NCI-H526 treated with DMSO at 0.1 percent for 48 hours (cell line): ENCODE measurements around the gene ZNF563.

Experiments used
- DNase-seq: peaks from one replicate; lab custom pipeline; 2025; lab: John Stamatoyannopoulos, UW

ZNF563 gene

DNA sequence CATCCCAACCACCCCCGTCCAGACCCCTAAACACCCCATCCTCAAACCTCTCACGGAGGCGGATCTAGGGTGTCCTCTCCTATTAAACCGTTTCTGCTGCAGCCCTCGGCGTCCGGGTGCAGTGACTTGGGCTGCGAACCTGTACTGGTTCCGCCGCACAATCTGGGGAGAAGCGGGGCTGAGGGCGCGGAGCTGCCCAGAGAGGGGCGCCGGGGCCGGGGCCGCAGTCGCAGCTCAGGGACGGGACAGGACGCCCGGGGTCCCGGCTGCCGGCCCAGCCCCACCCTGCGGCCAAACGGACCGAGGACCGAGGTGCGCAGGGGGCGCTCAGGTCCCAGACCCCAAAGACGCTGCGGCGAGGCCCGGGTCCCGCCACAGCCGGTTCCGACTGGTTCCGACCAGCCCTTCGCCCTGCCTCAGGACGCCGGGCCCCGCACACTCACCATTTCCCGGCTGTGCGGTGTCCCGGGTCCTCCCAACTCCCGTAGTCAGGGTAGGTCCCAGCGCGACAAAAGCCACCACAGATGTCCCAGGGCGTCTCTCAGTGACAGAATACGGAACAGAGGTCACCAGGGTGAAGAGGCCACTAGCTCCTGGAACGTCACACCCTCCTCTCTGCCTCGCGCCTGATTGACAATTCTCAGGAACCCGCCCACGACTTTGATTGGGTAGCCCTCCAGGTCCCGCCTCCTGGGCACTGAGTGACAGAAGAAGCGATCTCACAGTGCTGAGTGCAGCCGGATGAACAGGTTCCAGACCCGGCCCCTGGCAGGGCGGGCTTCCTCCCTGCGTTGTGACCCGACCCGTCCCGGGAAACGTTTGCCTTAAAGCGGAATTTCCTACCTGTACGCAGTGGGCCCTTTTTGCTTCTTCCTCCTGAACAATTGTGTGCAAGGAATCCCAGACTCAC lies 38.9 kb downstream of the ZNF563 start, which contains the start of gene ZNF44:
Gene ZNF44, minus strand, starts transcription at position 635 of the 910 bp plus-strand sequence. Its CDS starts 189 bp downstream, at position 446.
- DNase-seq = peak; percentile 87

DNA sequence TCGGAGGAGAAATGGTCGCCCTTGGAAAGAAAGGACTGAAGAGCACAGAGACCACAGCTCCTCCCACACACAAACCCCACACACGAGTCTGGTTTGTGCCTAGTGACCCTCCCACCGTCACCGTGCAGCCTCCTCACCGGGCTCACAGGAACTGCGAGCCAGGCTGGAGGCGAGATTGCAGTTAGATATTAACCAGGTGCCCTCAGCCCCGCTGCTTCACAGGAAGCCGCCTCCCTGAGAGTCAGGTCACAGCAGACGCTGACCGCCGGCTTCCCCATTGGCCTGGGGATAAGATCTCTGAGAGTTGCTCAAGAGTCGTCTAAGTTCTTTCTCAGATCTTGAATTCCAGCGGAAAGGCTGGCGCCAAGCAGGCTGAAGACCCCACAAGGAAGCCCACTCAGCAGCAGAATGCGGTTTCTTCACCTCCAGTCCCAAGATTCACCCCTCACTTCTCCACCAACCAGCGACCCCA lies 39.6 kb downstream of the ZNF563 start:
- peak; percentile 24 for DNase-seq

DNA sequence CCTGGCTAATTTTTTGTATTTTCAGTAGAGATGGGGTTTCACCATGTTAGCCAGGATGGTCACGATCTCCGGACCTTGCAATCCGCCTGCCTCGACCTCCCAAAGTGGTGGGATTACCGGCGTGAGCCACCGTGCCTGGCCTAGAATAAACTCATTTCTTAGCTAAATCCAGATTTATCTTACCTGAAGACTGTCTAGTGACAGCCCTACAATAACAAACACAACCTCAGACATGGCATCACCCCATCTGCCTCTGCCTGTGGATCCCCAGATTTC lies 43.7 kb downstream of the ZNF563 start:
- DNase-seq = no peak

DNA sequence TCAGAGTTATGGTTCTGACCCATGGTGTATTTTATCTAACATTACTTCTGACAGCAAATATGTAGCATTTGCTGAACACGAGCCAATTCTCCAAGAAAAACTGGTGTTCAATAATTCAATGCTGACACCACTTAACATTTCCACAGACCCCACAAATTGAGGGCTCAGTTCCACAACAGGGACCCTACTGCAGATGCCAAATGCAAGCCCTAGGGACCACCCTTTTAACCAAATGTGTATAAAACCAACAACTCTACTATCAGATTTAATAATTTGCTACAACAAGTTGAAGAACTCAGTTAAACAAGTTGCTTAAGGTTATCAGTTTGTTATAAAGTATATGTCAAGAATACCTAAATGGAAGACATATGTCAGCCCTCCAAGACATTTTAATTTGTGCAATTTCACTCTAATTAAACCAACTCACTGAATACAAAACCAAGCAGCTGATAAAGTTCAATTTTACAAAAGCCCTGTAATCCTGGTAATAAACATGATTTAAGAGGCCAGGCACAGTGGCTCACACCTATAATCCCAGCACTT lies 45.4 kb downstream of the ZNF563 start:
- no peak for DNase-seq

DNA sequence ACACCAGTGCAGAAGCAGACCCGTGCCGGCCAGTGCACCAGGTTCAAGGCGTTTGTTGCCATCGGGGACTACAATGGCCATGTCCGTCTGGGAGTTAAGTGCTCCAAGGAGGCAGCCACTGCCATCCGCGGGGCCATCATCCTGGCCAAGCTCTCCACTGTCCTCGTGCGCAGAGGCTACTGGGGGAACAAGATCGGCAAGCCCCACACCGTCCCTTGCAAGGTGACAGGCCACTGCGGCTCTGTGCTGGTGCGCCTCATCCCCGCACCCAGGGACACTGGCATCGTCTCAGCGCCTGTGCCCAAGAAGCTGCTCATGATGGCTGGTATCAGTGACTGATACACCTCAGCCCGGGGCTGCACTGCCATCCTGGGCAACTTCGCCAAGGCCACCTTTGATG lies 48.8 kb downstream of the ZNF563 start:
- DNase-seq = no peak

GRCh38 chr19:12284226-12284625 lies 49.2 kb downstream of the ZNF563 start:
- no peak for DNase-seq

DNA sequence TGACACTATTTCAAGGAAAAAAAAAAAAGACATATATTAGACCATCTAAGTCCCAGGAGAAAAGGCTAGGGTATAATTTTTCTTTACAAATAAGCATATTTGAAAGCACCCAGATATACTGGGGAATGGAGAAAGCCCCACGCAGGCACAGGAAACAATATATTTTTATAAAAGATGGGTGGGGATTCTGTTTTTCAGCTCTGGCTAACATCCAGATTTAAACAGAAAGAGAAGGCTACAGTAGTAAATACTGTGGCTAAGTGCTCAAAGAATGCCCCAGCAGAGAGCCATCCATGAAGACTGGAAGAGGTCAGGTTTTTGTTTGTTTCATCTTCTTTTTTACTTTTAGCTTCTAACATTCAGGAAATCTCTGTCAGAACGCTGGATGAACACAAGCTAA lies 54.7 kb downstream of the ZNF563 start:
- DNase-seq = no peak

- DNase-seq = no peak
Measured at GRCh38 chr19:12272980-12273901, 60.2 kb downstream of the ZNF563 start.

- no peak for DNase-seq
Measured at GRCh38 chr19:12272386-12272785, 61.0 kb downstream of the ZNF563 start.

DNA sequence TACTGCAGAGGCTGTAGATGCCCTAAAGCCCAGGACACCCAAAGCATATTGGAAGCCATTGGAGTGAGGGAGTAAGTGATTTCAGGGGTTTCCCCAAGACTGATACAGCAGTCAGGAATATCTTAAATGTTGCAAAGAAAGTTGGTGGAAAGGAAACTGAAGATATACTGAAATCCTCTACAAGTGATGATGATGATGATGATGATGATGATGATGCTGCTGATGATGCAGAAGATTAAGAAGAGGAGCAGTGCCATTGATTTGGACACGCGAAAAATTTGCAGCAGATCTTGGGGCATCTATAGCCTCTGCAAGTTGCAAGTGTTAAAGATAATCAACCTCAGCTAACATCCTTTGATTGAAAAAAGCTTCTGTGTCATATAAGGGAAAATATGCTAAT lies 62.6 kb downstream of the ZNF563 start:
- DNase-seq = no peak
